CD14-positive monocyte (primary cell): Measurements from ENCODE around the gene GPR161. TPM values are rescaled to one million over a fixed set of nuclear protein-coding genes. Genes with fewer than 3 reads are reported as not detected.

Experiments
- DNase-seq, 3 donors: peaks; one replicate each; pipeline ENCODE4 v3.0.0-alpha.2; 2011 to 2022
- H2AFZ ChIP-seq: 2 replicates; pipeline ENCODE4 v1.6.0; 2012; ENCODE audit warnings: mild to moderate bottlenecking, low read depth, low read length, inconsistent platforms; ENCODE audit not compliant: insufficient read depth, poor library complexity, severe bottlenecking
- H3K27ac ChIP-seq, 2 donors: 1 replicate in 1 of 2; 2 replicates in 1 of 2; pipeline ENCODE4 v1.5.1; 2012 to 2013; ENCODE audit warnings: low read length in 2 of 2, control low read depth in 1 of 2, inconsistent platforms in 1 of 2, low read depth in 1 of 2, mild to moderate bottlenecking in 1 of 2
- H3K27me3 ChIP-seq, 2 donors: one replicate each; pipeline versions ENCODE4 v1.6.0 to v1.6.1; 2011 to 2013; ENCODE audit warnings: low read length in 2 of 2; ENCODE audit not compliant: control insufficient read depth in 2 of 2, insufficient read depth in 2 of 2
- H3K36me3 ChIP-seq, 2 donors: replicated peaks in 1 of 2; 1 replicate in 1 of 2; 2 replicates in 1 of 2; pipeline versions ENCODE4 v1.5.1 to v1.6.1; 2012 to 2013; ENCODE audit warnings: low read length in 2 of 2, control low read depth in 1 of 2, inconsistent platforms in 1 of 2, mild to moderate bottlenecking in 1 of 2; ENCODE audit not compliant: insufficient read depth in 2 of 2, control insufficient read depth in 1 of 2
- H3K4me1 ChIP-seq, 2 donors: 1 replicate in 1 of 2; 2 replicates in 1 of 2; pipeline versions ENCODE4 v1.5.1 to v1.6.1; 2012 to 2013; ENCODE audit warnings: low read length in 2 of 2, control low read depth in 1 of 2, inconsistent platforms in 1 of 2, mild to moderate bottlenecking in 1 of 2, moderate library complexity in 1 of 2; ENCODE audit not compliant: insufficient read depth in 2 of 2, control insufficient read depth in 1 of 2
- H3K4me2 ChIP-seq: replicated peaks from 2 replicates; pipeline ENCODE3; 2012; ENCODE audit warnings: low read length, moderate library complexity, mild to moderate bottlenecking; ENCODE audit not compliant: poor library complexity, severe bottlenecking; ENCODE audit errors: extremely low read depth
- H3K4me3 ChIP-seq, 3 experiments: fragments of 200-600 bp in 1 of 3; sonication (generic) in 1 of 3; replicated peaks in 1 of 3; 1 replicate in 2 of 3; 2 replicates in 1 of 3; pipeline ENCODE4 v1.5.1; 2011 to 2013; ENCODE audit warnings: low read length in 3 of 3, mild to moderate bottlenecking in 3 of 3, control low read depth in 2 of 3, low read depth in 2 of 3, inconsistent platforms in 1 of 3, moderate library complexity in 1 of 3
- H3K79me2 ChIP-seq: 2 replicates; pipeline ENCODE4 v1.6.0; 2012; ENCODE audit warnings: mild to moderate bottlenecking, control low read depth, inconsistent platforms, low read length, moderate library complexity; ENCODE audit not compliant: insufficient read depth
- H3K9ac ChIP-seq: 2 replicates; pipeline ENCODE4 v1.6.0; 2017; ENCODE audit warnings: low read length, mild to moderate bottlenecking; ENCODE audit not compliant: insufficient read depth, poor library complexity, severe bottlenecking
- H3K9me3 ChIP-seq, 2 donors: replicated peaks in 1 of 2; 1 replicate in 1 of 2; 2 replicates in 1 of 2; pipeline versions ENCODE4 v1.5.1 to v1.6.1; 2012 to 2013; ENCODE audit warnings: low read length in 2 of 2, control low read depth in 1 of 2; ENCODE audit not compliant: control insufficient read depth in 1 of 2, insufficient read depth in 1 of 2
- H4K20me1 ChIP-seq: 2 replicates; pipeline ENCODE4 v1.6.0; 2012; ENCODE audit warnings: mild to moderate bottlenecking, low read length, control low read depth, moderate library complexity; ENCODE audit not compliant: insufficient read depth
- H3K27ac Mint-ChIP-seq, 7 donors: one replicate each; pipeline ENCODE4 v1.8.0; 2020; ENCODE audit warnings: mild to moderate bottlenecking in 7 of 7, mixed read lengths in 7 of 7, moderate library complexity in 6 of 7, inconsistent platforms in 2 of 7
- H3K27me3 Mint-ChIP-seq, 3 donors: one replicate each; pipeline ENCODE4 v1.8.0; 2021 to 2022; ENCODE audit warnings: low read depth in 3 of 3, mild to moderate bottlenecking in 3 of 3, mixed read lengths in 3 of 3, moderate library complexity in 3 of 3, inconsistent platforms in 1 of 3
- H3K36me3 Mint-ChIP-seq, 2 donors: one replicate each; pipeline ENCODE4 v1.8.0; 2020; ENCODE audit warnings: mixed read lengths in 2 of 2, inconsistent platforms in 1 of 2, mild to moderate bottlenecking in 1 of 2
- H3K4me1 Mint-ChIP-seq: one replicate; pipeline ENCODE4 v1.8.0; 2020; ENCODE audit warnings: mild to moderate bottlenecking, mixed read lengths
- H3K4me3 Mint-ChIP-seq, 2 donors: one replicate each; pipeline ENCODE4 v1.8.0; 2020; ENCODE audit warnings: mild to moderate bottlenecking in 2 of 2, mixed read lengths in 2 of 2, moderate library complexity in 1 of 2
- H3K9me3 Mint-ChIP-seq, 7 donors: one replicate each; pipeline ENCODE4 v1.8.0; 2020 to 2022; ENCODE audit warnings: mixed read lengths in 7 of 7, mild to moderate bottlenecking in 6 of 7, moderate library complexity in 6 of 7, inconsistent platforms in 2 of 7
- CTCF ChIP-seq: fragments of 200-600 bp; IDR thresholded peaks from one replicate; pipeline ENCODE4 v1.8.0; 2022; ENCODE audit warnings: antibody characterized with exemption, mild to moderate bottlenecking
- WGBS: methylation state at CpG from one replicate; pipeline ENCODE4 v1.1.5; 2013; ENCODE audit warnings: missing lambda C conversion rate; ENCODE audit not compliant: insufficient coverage; 5-methylcytosine and 5-hydroxymethylcytosine counted together
- intact Hi-C, 2 donors: fragments of 100-400 bp; cut with micrococcal nuclease; formaldehyde crosslinking; loops; one replicate each; pipeline versions ENCODE4 v1.15.0 to v1.15.1; 2023
- polyA plus RNA-seq, 3 donors: library from polyadenylated mRNA; depleted of rRNA in 1 of 3; unstranded in 2 of 3; stranded (reverse) in 1 of 3; fragments of 300-500 nt in 2 of 3; fragments of >200 nt in 1 of 3; fragmentation: Illumina TruSeq in 2 of 3; gene quantifications; 1 replicate in 2 of 3; 2 replicates in 1 of 3; pipeline ENCODE4 v1.2.3, GENCODE V29; 2012 to 2021

GPR161 gene
- polyA plus RNA-seq, 3 donors = 0.65 TPM; not detected in 2

GRCh38 chr1:168151935-168152334, 15.2 kb upstream of the GPR161 start:
- intact Hi-C loops = no loop called here
- H3K36me3 ChIP-seq = no peaks in the 10 kb centered on the region
- Mint-ChIP-seq H3K4me1 (peaks cover 17% of the 10 kb centered on the region), H3K9me3 (peaks cover 12 to 30% (median 17%) of the 10 kb centered on the region in 7 donors), H3K27ac (no peak overlapping the region), H3K36me3 (no peaks in the 10 kb centered on the region), H3K4me3 (no peak overlapping the region), H3K27me3 (peaks cover 0 to 4% (median 2%) of the 10 kb centered on the region in 3 donors)
- no peak for TF ChIP-seq CTCF
- H3K9ac ChIP-seq = no peak overlapping the region
- H2AFZ ChIP-seq = no peak overlapping the region
- H3K79me2 ChIP-seq = no peaks in the 10 kb centered on the region
- H3K27ac ChIP-seq = no peak overlapping the region
- H3K27me3 ChIP-seq = no peaks in the 10 kb centered on the region
- no peaks in the 10 kb centered on the region for H4K20me1 ChIP-seq
- H3K4me1 ChIP-seq = peaks cover 2 to 5% of the 10 kb centered on the region in 2 donors
- no CpG with 5 or more reads among the region's 4 CpGs for WGBS
- no peak overlapping the region for H3K4me2 ChIP-seq
- DNase-seq = no peak
- H3K4me3 ChIP-seq = no peak overlapping the region
- H3K9me3 ChIP-seq = peaks cover 0 to 5% of the 10 kb centered on the region in 2 donors

- intact Hi-C loops = no loop called here
- H3K4me1 ChIP-seq = peaks cover 12 to 17% of the 10 kb centered on the region in 2 donors
- H3K9me3 ChIP-seq = peaks cover 0 to 5% of the 10 kb centered on the region in 2 donors
- Mint-ChIP-seq H3K27ac (peak overlapping the region in 1 of 7 donors; percentile 32), H3K36me3 (no peaks in the 10 kb centered on the region), H3K27me3 (peaks cover 0 to 6% (median 2%) of the 10 kb centered on the region in 3 donors), H3K4me3 (no peak overlapping the region), H3K4me1 (peaks cover 26% of the 10 kb centered on the region), H3K9me3 (peaks cover 7 to 23% (median 10%) of the 10 kb centered on the region in 7 donors)
- no peak overlapping the region for H3K27ac ChIP-seq
- DNase-seq = no peak
- H2AFZ ChIP-seq = peak overlapping the region; percentile 66
- no peaks in the 10 kb centered on the region for H3K36me3 ChIP-seq
- H3K79me2 ChIP-seq = no peaks in the 10 kb centered on the region
- H3K9ac ChIP-seq = no peak overlapping the region
- H3K4me3 ChIP-seq = no peak overlapping the region
- H3K4me2 ChIP-seq = no peak overlapping the region
- no CpG with 5 or more reads among the region's 1 CpG for WGBS
- no peaks in the 10 kb centered on the region for H3K27me3 ChIP-seq
- no peak for TF ChIP-seq CTCF
- no peaks in the 10 kb centered on the region for H4K20me1 ChIP-seq
These were observed 13.6 kb upstream of the GPR161 start for GRCh38 chr1:168150283-168150682.
